HCT116 (cell line): ENCODE results near the gene TCERG1L. TPM values are rescaled to one million over a fixed set of nuclear protein-coding genes. Genes with fewer than 3 reads are reported as not detected.

Source experiments
- ATAC-seq: fragments of 200-7000 bp; cut with Tn5 transposase; 2 replicates; pipeline ENCODE4 v1.9.1; 2020; ENCODE audit warnings: mild to moderate bottlenecking, moderate library complexity
- BruUV-seq: library from RNA; stranded (reverse); fragments of 400-500 nt; replicated peaks from 2 replicates; lab custom pipeline; 2021; lab: Mats Ljungman, UMichigan
- CTCF ChIA-PET: fragments of 300-600 bp; sonication (Branson Sonifier 250); formaldehyde crosslinking; loops from one replicate; lab custom pipeline; 2021; ENCODE audit warnings: antibody characterized with exemption; lab: Charles Lee
- POLR2A ChIA-PET: fragments of 300-600, 350-600 bp; sonication (Branson Sonifier 250); formaldehyde crosslinking; loops from one replicate; lab custom pipeline; 2021; ENCODE audit warnings: antibody characterized with exemption; lab: Charles Lee
- RAD21 ChIA-PET, 2 experiments: fragments of 300-600 bp; sonication (Branson Sonifier 250); formaldehyde crosslinking; loops; one replicate each; lab custom pipeline; 2023; ENCODE audit warnings: low total read pairs in 2 of 2; ENCODE audit not compliant: uncharacterized antibody in 2 of 2, unreplicated experiment in 2 of 2, low non-redundant PET in 1 of 2; lab: Charles Lee
- DNase-seq: peaks from one replicate; pipeline ENCODE4 v3.0.0-alpha.2; 2010; ENCODE audit warnings: low read depth, low spot score
- H2AFZ ChIP-seq: fragments of 200-600 bp; shearing (Covaris generic), sonication (generic); 2 replicates; pipeline ENCODE4 v1.6.1; 2017; ENCODE audit warnings: low read depth, mixed run types, mixed read lengths, antibody characterized with exemption, low read length; ENCODE audit not compliant: poor library complexity, severe bottlenecking
- H3K27ac ChIP-seq: 2 replicates; pipeline ENCODE4 v1.5.1; 2012; ENCODE audit warnings: low read depth, low read length
- H3K27me3 ChIP-seq: fragments of 200-600 bp; sonication (generic); 2 replicates; pipeline ENCODE4 v1.6.1; 2016; ENCODE audit warnings: mixed run types, low read length, mixed read lengths; ENCODE audit not compliant: insufficient read depth
- H3K36me3 ChIP-seq, 2 experiments: fragments of 200-500 bp in 1 of 2; fragments of 200-600 bp in 1 of 2; sonication (Bioruptor generic) in 1 of 2; sonication (generic) in 1 of 2; 2 replicates each; pipeline versions ENCODE4 v1.5.1 to v1.6.1; 2014 to 2016; ENCODE audit warnings: low read length in 2 of 2, inconsistent platforms in 1 of 2, mixed read lengths in 1 of 2, mixed run types in 1 of 2; ENCODE audit not compliant: insufficient read depth in 2 of 2, control insufficient read depth in 1 of 2
- H3K4me1 ChIP-seq, 2 experiments: fragments of 200-600 bp in 1 of 2; sonication (generic) in 1 of 2; 2 replicates each; pipeline versions ENCODE4 v1.5.1 to v1.6.1; 2012 to 2017; ENCODE audit warnings: low read length in 2 of 2, inconsistent platforms in 1 of 2, mild to moderate bottlenecking in 1 of 2, mixed read lengths in 1 of 2, mixed run types in 1 of 2, moderate library complexity in 1 of 2; ENCODE audit not compliant: insufficient read depth in 2 of 2, control insufficient read depth in 1 of 2
- H3K4me2 ChIP-seq: fragments of 200-600 bp; sonication (generic); 2 replicates; pipeline ENCODE4 v1.6.1; 2017; ENCODE audit warnings: mixed run types, low read length, mixed read lengths
- H3K4me3 ChIP-seq, 2 experiments: fragments of 200-600 bp in 1 of 2; sonication (generic) in 1 of 2; replicated peaks in 1 of 2; 2 replicates each; pipeline ENCODE4 v1.5.1; 2011 to 2016; ENCODE audit warnings: low read length in 2 of 2, control low read depth in 1 of 2, low read depth in 1 of 2, mild to moderate bottlenecking in 1 of 2, mixed read lengths in 1 of 2, mixed run types in 1 of 2
- H3K79me2 ChIP-seq: fragments of 200-600 bp; sonication (generic); 2 replicates; pipeline ENCODE4 v1.6.1; 2017; ENCODE audit warnings: mild to moderate bottlenecking, mixed run types, low read length, moderate library complexity, mixed read lengths; ENCODE audit not compliant: insufficient read depth
- H3K9ac ChIP-seq: fragments of 200-600 bp; sonication (generic); 2 replicates; pipeline ENCODE4 v1.6.1; 2016; ENCODE audit warnings: low read length, mixed read lengths
- H3K9me2 ChIP-seq: fragments of 200-600 bp; sonication (generic), shearing (Covaris generic); 2 replicates; pipeline ENCODE4 v1.6.1; 2017; ENCODE audit warnings: mixed run types, mild to moderate bottlenecking, moderate library complexity; ENCODE audit not compliant: insufficient read depth
- H3K9me3 ChIP-seq, 2 experiments: fragments of 200-500 bp in 1 of 2; fragments of 200-600 bp in 1 of 2; sonication (Bioruptor generic) in 1 of 2; sonication (generic) in 1 of 2; 2 replicates each; pipeline ENCODE4 v1.6.1; 2014 to 2017; ENCODE audit warnings: low read length in 2 of 2, mixed read lengths in 2 of 2, inconsistent platforms in 1 of 2, low read depth in 1 of 2, mild to moderate bottlenecking in 1 of 2, mixed run types in 1 of 2, moderate library complexity in 1 of 2; ENCODE audit not compliant: control insufficient read depth in 1 of 2, insufficient read depth in 1 of 2
- H4K20me1 ChIP-seq: fragments of 200-600 bp; sonication (generic), shearing (Covaris generic); 2 replicates; pipeline ENCODE4 v1.6.1; 2017; ENCODE audit warnings: mixed run types, mild to moderate bottlenecking, moderate library complexity; ENCODE audit not compliant: insufficient read depth
- EGR1 ChIP-seq: IDR thresholded peaks from 2 replicates; pipeline ENCODE4 v1.6.1; 2012; ENCODE audit warnings: low read depth
- EZH2 ChIP-seq: fragments of 200-600 bp; sonication (generic); IDR thresholded peaks from 2 replicates; pipeline ENCODE4 v1.6.1; 2017; ENCODE audit warnings: antibody characterized with exemption, mixed run types
- FOSL1 ChIP-seq: IDR thresholded peaks from 2 replicates; pipeline ENCODE4 v1.6.1; 2012; ENCODE audit warnings: low read depth
- POLR2AphosphoS5 ChIP-seq: IDR thresholded peaks from 2 replicates; pipeline ENCODE4 v1.6.1; 2011; ENCODE audit warnings: mild to moderate bottlenecking, low read depth, low read length, moderate library complexity
- RAD21 ChIP-seq: IDR thresholded peaks from 2 replicates; pipeline ENCODE4 v1.6.1; 2012; ENCODE audit warnings: low read depth, mild to moderate bottlenecking
- SIN3A ChIP-seq: IDR thresholded peaks from 2 replicates; pipeline ENCODE4 v1.6.1; 2012; ENCODE audit warnings: low read depth
- TCF7L2 ChIP-seq: IDR thresholded peaks from 2 replicates; pipeline ENCODE4 v1.7.0; 2011; ENCODE audit warnings: borderline replicate concordance, inconsistent platforms; ENCODE audit not compliant: insufficient read depth, insufficient read length; ENCODE audit errors: extremely low read depth
- YY1 ChIP-seq: IDR thresholded peaks from 2 replicates; pipeline ENCODE4 v1.6.1; 2011; ENCODE audit warnings: low read length, low read depth, moderate library complexity, mild to moderate bottlenecking; ENCODE audit not compliant: insufficient replicate concordance; ENCODE audit errors: extremely low read depth
- ZFX ChIP-seq: fragments of 450-650 bp; IDR thresholded peaks from 2 replicates; pipeline ENCODE4 v1.6.1; 2017
- ZNF274 ChIP-seq: fragments of 200-500 bp; sonication (Bioruptor generic); IDR thresholded peaks from 2 replicates; pipeline ENCODE4 v1.6.1; 2014; ENCODE audit warnings: mild to moderate bottlenecking, low read depth, low read length, inconsistent platforms
- intact Hi-C: fragments of 100-400 bp; cut with micrococcal nuclease; formaldehyde crosslinking; loops from 2 replicates; pipeline ENCODE4 v1.10.0; 2022
- total RNA-seq: library from RNA; stranded (reverse); gene quantifications from one replicate; pipeline ENCODE4 v1.2.1, GENCODE V29; 2021; ENCODE audit not compliant: unreplicated experiment
- TF ChIP-seq, protein P1 (sequence below): IDR thresholded peaks from 2 replicates; pipeline ENCODE4 v1.6.1; 2012
- TF ChIP-seq, protein P2 (sequence below): IDR thresholded peaks from 2 replicates; pipeline ENCODE4 v1.6.1; 2012; ENCODE audit warnings: low read depth

The TCERG1L gene
- total RNA-seq, 1 experiment from 2014 or later: not detected

DNA sequence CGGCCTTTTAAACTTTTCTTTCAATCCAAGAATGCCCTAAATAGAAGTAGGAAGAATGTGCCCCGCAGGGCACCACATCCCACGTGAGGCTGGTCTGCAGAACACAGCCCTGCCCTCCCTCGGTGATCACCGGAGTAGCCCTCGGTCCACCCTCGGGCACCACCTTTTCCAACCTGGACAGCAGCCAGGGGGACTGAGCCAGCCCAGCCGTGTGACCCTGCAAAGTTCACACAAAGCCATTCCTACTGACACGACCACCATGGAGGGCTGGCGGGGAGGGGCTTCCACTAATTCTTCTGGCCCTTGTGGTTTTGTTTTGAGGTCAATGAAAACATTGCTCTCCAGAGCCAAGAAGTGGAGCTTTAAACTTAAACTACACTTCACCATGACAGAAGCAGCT lies 132.2 kb downstream of the TCERG1L start:
- ChIA-PET RAD21 (no interaction called here), POLR2A (no interaction called here), CTCF (no interaction called here)
- Histone ChIP-seq H3K4me2 (no peak overlapping the region), H3K36me3 (no peaks in the 10 kb centered on the region), H4K20me1 (no peaks in the 10 kb centered on the region), H3K4me1 (no peaks in the 10 kb centered on the region), H3K9me2 (no peaks in the 10 kb centered on the region), H3K4me3 (no peak overlapping the region), H3K9me3 (no peaks in the 10 kb centered on the region), H3K27ac (no peak overlapping the region), H3K9ac (no peak overlapping the region), H3K79me2 (no peaks in the 10 kb centered on the region), H2AFZ (no peak overlapping the region), H3K27me3 (no peaks in the 10 kb centered on the region)
- no TSS peak for BruUV-seq
- intact Hi-C loops: no loop called here
- ATAC-seq (no peak), DNase-seq (no peak)
- no peak for TF ChIP-seq RAD21
- TF ChIP-seq, protein P1, sequence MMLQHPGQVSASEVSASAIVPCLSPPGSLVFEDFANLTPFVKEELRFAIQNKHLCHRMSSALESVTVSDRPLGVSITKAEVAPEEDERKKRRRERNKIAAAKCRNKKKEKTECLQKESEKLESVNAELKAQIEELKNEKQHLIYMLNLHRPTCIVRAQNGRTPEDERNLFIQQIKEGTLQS: no peak
- TF ChIP-seq EGR1: no peak

- no peaks in the 10 kb centered on the region for H3K79me2 ChIP-seq
- CTCF ChIA-PET: no interaction called here
- no peaks in the 10 kb centered on the region for H3K36me3 ChIP-seq
- H3K4me3 ChIP-seq: no peak overlapping the region
- H2AFZ ChIP-seq: no peak overlapping the region
- POLR2A ChIA-PET: no interaction called here
- no peaks in the 10 kb centered on the region for H4K20me1 ChIP-seq
- intact Hi-C loops: no loop called here
- H3K4me1 ChIP-seq: no peaks in the 10 kb centered on the region
- no peak overlapping the region for H3K27ac ChIP-seq
- RAD21 ChIA-PET: no interaction called here
- no peak overlapping the region for H3K4me2 ChIP-seq
- BruUV-seq: no TSS peak
- H3K9me3 ChIP-seq: no peaks in the 10 kb centered on the region
- no peaks in the 10 kb centered on the region for H3K9me2 ChIP-seq
- DNase-seq: no peak
- no peak for ATAC-seq
- no peak overlapping the region for H3K9ac ChIP-seq
- no peaks in the 10 kb centered on the region for H3K27me3 ChIP-seq
- TF ChIP-seq EGR1 (no peak), EZH2 (no peak), YY1 (no peak), SIN3A (no peak), RAD21 (no peak), TCF7L2 (no peak), POLR2AphosphoS5 (no peak), ZNF274 (no peak), ZFX (no peak), FOSL1 (no peak)
- TF ChIP-seq, protein P1: no peak
- TF ChIP-seq, protein P2, sequence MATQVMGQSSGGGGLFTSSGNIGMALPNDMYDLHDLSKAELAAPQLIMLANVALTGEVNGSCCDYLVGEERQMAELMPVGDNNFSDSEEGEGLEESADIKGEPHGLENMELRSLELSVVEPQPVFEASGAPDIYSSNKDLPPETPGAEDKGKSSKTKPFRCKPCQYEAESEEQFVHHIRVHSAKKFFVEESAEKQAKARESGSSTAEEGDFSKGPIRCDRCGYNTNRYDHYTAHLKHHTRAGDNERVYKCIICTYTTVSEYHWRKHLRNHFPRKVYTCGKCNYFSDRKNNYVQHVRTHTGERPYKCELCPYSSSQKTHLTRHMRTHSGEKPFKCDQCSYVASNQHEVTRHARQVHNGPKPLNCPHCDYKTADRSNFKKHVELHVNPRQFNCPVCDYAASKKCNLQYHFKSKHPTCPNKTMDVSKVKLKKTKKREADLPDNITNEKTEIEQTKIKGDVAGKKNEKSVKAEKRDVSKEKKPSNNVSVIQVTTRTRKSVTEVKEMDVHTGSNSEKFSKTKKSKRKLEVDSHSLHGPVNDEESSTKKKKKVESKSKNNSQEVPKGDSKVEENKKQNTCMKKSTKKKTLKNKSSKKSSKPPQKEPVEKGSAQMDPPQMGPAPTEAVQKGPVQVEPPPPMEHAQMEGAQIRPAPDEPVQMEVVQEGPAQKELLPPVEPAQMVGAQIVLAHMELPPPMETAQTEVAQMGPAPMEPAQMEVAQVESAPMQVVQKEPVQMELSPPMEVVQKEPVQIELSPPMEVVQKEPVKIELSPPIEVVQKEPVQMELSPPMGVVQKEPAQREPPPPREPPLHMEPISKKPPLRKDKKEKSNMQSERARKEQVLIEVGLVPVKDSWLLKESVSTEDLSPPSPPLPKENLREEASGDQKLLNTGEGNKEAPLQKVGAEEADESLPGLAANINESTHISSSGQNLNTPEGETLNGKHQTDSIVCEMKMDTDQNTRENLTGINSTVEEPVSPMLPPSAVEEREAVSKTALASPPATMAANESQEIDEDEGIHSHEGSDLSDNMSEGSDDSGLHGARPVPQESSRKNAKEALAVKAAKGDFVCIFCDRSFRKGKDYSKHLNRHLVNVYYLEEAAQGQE: no peak
Measured at GRCh38 chr10:131178521-131179331, 132.8 kb downstream of the TCERG1L start.
